GM12891 (cell line): ENCODE results near the gene WDR1.

ENCODE experiments used
- POLR2A ChIP-seq: IDR thresholded peaks from 2 replicates; pipeline ENCODE4 v1.6.1; 2011; ENCODE audit warnings: low read depth, low read length, control low read depth
- POLR2AphosphoS5 ChIP-seq: IDR thresholded peaks from 2 replicates; pipeline ENCODE4 v1.6.1; 2011; ENCODE audit warnings: low read depth, low read length, control low read depth
- TAF1 ChIP-seq: IDR thresholded peaks from 2 replicates; pipeline ENCODE4 v1.6.1; 2011; ENCODE audit warnings: low read depth, low read length, control low read depth

DNA sequence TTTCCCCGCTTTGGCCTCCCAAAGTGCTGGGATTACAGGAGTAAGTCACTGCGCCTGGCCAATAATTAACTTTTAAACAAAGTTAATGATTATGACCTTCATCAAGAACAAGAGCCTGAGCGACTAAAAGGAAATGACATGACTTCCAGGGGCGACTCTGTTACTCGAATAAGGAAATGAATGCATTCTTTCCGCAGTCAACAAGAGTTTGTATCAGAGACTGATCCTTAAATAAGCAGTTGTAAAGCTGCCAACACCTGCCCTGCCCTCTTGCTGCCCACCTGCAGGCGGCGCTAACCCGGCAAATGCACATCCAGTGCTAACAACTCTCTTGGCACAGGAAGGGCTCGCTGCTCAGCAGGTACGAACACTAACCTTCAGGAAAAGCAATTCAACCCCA lies 27.3 kb downstream of the WDR1 start:
- TF ChIP-seq TAF1 (no peak), POLR2AphosphoS5 (no peak), POLR2A (no peak)
